Natural killer cell (primary cell): Measurements from ENCODE around the gene CNR2. TPM values are rescaled to one million over a fixed set of nuclear protein-coding genes. Genes with fewer than 3 reads are reported as not detected.

Experiments
- ATAC-seq, 3 donors: fragments of 150-1000 bp in 2 of 3; fragments of 200-7000 bp in 1 of 3; cut with Tn5 transposase; 1 replicate in 1 of 3; 2 replicates in 2 of 3; pipeline ENCODE4 v1.10.0; 2021; ENCODE audit warnings: mild to moderate bottlenecking in 2 of 3, moderate library complexity in 2 of 3
- DNase-seq, 2 donors: peaks; one replicate each; pipeline versions ENCODE4 v3.0.0 to v3.0.0-alpha.2; 2013 to 2021; ENCODE audit warnings: mixed read lengths in 1 of 2
- H3K27ac ChIP-seq: one replicate; pipeline ENCODE4 v1.5.1; 2013; ENCODE audit warnings: mild to moderate bottlenecking, low read length
- H3K27me3 ChIP-seq: one replicate; pipeline ENCODE4 v1.6.1; 2013; ENCODE audit warnings: low read length; ENCODE audit not compliant: control insufficient read depth, insufficient read depth
- H3K36me3 ChIP-seq: one replicate; pipeline ENCODE4 v1.6.1; 2013; ENCODE audit warnings: low read length; ENCODE audit not compliant: control insufficient read depth, insufficient read depth
- H3K4me1 ChIP-seq: one replicate; pipeline ENCODE4 v1.6.1; 2013; ENCODE audit warnings: low read length; ENCODE audit not compliant: control insufficient read depth, insufficient read depth
- H3K4me3 ChIP-seq: one replicate; pipeline ENCODE4 v1.5.1; 2013; ENCODE audit warnings: low read length
- H3K9me3 ChIP-seq: one replicate; pipeline ENCODE4 v1.6.1; 2013; ENCODE audit warnings: low read length; ENCODE audit not compliant: control insufficient read depth, insufficient read depth
- H3K27ac Mint-ChIP-seq, 2 donors: one replicate each; pipeline ENCODE4 v1.8.0; 2022; ENCODE audit warnings: mild to moderate bottlenecking in 2 of 2, mixed read lengths in 2 of 2, moderate library complexity in 1 of 2
- H3K27me3 Mint-ChIP-seq, 2 donors: one replicate each; pipeline ENCODE4 v1.8.0; 2022; ENCODE audit warnings: low read depth in 2 of 2, mixed read lengths in 2 of 2
- H3K36me3 Mint-ChIP-seq: one replicate; pipeline ENCODE4 v1.8.0; 2022; ENCODE audit warnings: mixed read lengths
- H3K4me1 Mint-ChIP-seq, 2 donors: one replicate each; pipeline ENCODE4 v1.8.0; 2022; ENCODE audit warnings: mixed read lengths in 2 of 2
- H3K4me3 Mint-ChIP-seq: one replicate; pipeline ENCODE4 v1.8.0; 2022; ENCODE audit warnings: mild to moderate bottlenecking, moderate library complexity, mixed read lengths
- H3K9me3 Mint-ChIP-seq, 2 donors: one replicate each; pipeline ENCODE4 v1.8.0; 2022; ENCODE audit warnings: mixed read lengths in 2 of 2
- CTCF ChIP-seq: fragments of 200-600 bp; IDR thresholded peaks from one replicate; pipeline ENCODE4 v1.8.0; 2022; ENCODE audit warnings: antibody characterized with exemption
- WGBS: methylation state at CpG from one replicate; pipeline ENCODE4 v1.1.7; 2013; ENCODE audit warnings: missing lambda C conversion rate; ENCODE audit not compliant: insufficient coverage; 5-methylcytosine and 5-hydroxymethylcytosine counted together
- intact Hi-C: fragments of 100-400 bp; cut with micrococcal nuclease; formaldehyde crosslinking; loops from one replicate; pipeline ENCODE4 v1.14.2; 2022
- total RNA-seq, 4 donors: library from RNA; stranded (reverse); fragments of 120-200 nt in 1 of 4; gene quantifications; one replicate each; pipeline versions ENCODE4 v1.2.3 to v1.2.4, GENCODE V29; 2013 to 2022

The CNR2 gene
- total RNA-seq, 3 donors from 2014 or later (not counting 1 experiment from before 2014, with no cell fraction given): 5.3 to 12.0 (median 6.1) TPM

GRCh38 chr1:23911921-23912320, 1.2 kb downstream of the CNR2 start:
- H3K9me3 ChIP-seq: no peaks in the 10 kb centered on the region
- ATAC-seq: no peak
- TF ChIP-seq CTCF: no peak
- no peak for DNase-seq
- Mint-ChIP-seq H3K36me3 (no peaks in the 10 kb centered on the region), H3K27me3 (peaks cover 0 to 3% of the 10 kb centered on the region in 2 donors), H3K27ac (peak overlapping the region; percentile 50 to 89), H3K9me3 (no peaks in the 10 kb centered on the region), H3K4me1 (peaks cover 58 to 69% of the 10 kb centered on the region in 2 donors), H3K4me3 (peak overlapping the region; percentile 63)
- H3K4me3 ChIP-seq: peak overlapping the region; percentile 31
- no peaks in the 10 kb centered on the region for H3K27me3 ChIP-seq
- intact Hi-C loops: loop anchor here (2.0 kb wide), 1 partner anchor 15 kb away; no protein-coding TSS in a partner anchor
- peaks cover 87% of the 10 kb centered on the region for H3K4me1 ChIP-seq
- 69% methylated on average over 8 of the region's 8 CpGs for WGBS
- H3K27ac ChIP-seq: peak overlapping the region; percentile 44
- H3K36me3 ChIP-seq: no peaks in the 10 kb centered on the region

- Mint-ChIP-seq H3K36me3 (no peaks in the 10 kb centered on the region), H3K4me1 (peaks cover 58 to 59% of the 10 kb centered on the region in 2 donors), H3K27me3 (peaks cover 0 to 3% of the 10 kb centered on the region in 2 donors), H3K4me3 (peak overlapping the region; percentile 87), H3K27ac (peak overlapping the region; percentile 50 to 89), H3K9me3 (no peaks in the 10 kb centered on the region)
- peak; percentile 21 to 45 (median 43) for ATAC-seq
- WGBS: 42% methylated on average over 9 of the region's 11 CpGs
- Histone ChIP-seq H3K9me3 (no peaks in the 10 kb centered on the region), H3K4me3 (peak overlapping the region; percentile 25), H3K27me3 (no peaks in the 10 kb centered on the region), H3K36me3 (peaks cover 4% of the 10 kb centered on the region), H3K4me1 (peaks cover 82% of the 10 kb centered on the region), H3K27ac (peak overlapping the region; percentile 70)
- intact Hi-C loops: loop anchor here (2.0 kb wide), 1 partner anchor 14 kb away; no protein-coding TSS in a partner anchor
- peak in 1 of 2 donors; percentile 47 for DNase-seq
- no peak for TF ChIP-seq CTCF
These were observed 2.5 kb downstream of the CNR2 start for GRCh38 chr1:23910553-23911246.

- 17% methylated on average over 8 of the region's 8 CpGs for WGBS
- peak overlapping the region; percentile 50 to 89 for H3K27ac Mint-ChIP-seq
- no peaks in the 10 kb centered on the region for H3K9me3 Mint-ChIP-seq
- Histone ChIP-seq H3K27ac (peak overlapping the region; percentile 70), H3K36me3 (peaks cover 5% of the 10 kb centered on the region), H3K9me3 (no peaks in the 10 kb centered on the region), H3K27me3 (no peaks in the 10 kb centered on the region), H3K4me3 (peak overlapping the region; percentile 8), H3K4me1 (peaks cover 88% of the 10 kb centered on the region)
- H3K36me3 Mint-ChIP-seq: no peaks in the 10 kb centered on the region
- H3K4me3 Mint-ChIP-seq: peak overlapping the region; percentile 87
- intact Hi-C loops: loop anchor here (2.0 kb wide), 1 partner anchor 13 kb away; no protein-coding TSS in a partner anchor
- TF ChIP-seq CTCF: no peak
- peaks cover 0 to 7% of the 10 kb centered on the region in 2 donors for H3K27me3 Mint-ChIP-seq
- DNase-seq (peak in 1 of 2 donors; percentile 28), ATAC-seq (peak in 1 of 3 donors; percentile 14)
- peaks cover 58 to 64% of the 10 kb centered on the region in 2 donors for H3K4me1 Mint-ChIP-seq
These were observed 3.0 kb downstream of the CNR2 start for GRCh38 chr1:23910144-23910543.
